NCI-H1694 treated with DMSO at 0.1 percent for 48 hours (cell line): ENCODE results near the gene ME1.
"Not testable (repeated sequence)": the region's sequence is repeated elsewhere in the genome, so short reads cannot be mapped to it uniquely, and the experiment has no call there.

Experiments
- DNase-seq: peaks from one replicate; lab custom pipeline; 2025; lab: John Stamatoyannopoulos, UW

The ME1 gene

DNA sequence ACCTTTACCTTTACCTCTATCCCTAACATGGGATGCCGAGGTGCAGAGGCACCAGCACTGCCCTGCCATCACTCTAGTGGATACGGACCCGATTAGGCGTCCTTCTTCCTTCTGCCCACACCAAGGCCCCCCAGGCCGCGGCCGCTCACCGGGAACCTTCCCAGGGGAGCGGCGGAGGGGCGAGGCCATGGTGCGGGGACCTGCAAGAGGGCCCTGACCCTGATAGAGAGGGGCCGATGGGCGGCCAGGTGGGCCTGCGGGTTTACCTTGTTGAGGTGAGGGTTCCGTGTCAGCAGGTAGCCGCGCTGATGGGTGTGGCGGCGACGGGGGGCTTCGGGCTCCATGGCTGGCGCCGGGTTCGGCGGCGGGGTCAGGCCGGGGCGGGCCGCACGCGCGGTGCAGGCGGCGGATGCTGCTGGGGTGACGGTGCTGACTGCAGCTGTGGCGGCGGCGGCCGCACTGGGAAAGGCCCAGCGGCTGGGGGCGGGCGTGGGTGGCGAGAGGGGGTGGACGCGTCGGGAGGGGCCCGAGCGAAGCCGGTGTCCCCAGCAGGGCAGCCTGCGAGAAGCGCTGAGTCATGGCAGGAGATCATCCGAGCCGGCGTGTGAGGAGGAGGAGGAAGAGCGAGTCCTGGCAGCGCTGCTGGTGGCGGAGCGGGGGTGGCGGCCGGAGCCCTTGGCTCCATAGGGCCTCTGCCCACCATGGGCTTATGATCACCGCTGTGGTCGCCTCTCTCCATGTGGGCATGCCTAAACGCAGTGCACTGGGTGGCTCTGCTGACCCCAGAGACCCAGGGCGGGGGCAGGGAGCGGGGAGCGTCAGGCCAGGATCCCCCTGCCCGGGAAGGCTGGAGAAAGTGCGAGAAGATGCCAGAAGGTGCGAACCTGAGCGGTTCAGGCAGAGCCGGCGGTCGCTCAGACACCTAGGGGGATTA, at the start of gene ME1:
TSS of gene ME1 (minus strand) at position 441 of the 934 bp plus-strand sequence. CDS start at position 344, 97 bp downstream.
- DNase-seq = no peak

DNA sequence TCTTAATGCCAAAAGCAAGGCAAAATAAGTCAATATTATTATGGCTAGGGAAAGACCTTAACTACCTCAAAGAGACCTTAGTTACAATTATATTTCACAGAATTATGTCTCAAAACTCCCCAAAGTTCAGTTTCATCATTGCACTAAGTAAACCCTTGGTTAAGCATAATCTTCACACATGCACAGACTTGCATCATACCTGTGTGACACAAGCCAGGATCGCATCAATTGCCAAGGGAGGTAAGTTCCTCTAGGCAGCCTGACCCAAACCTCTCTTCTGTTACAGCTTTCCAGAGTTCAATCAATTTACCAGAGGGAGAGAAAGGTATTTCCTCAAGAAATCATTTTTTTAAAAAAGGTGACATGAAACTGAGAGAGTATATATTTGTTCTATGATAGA, 49.6 kb upstream of the ME1 start:
- DNase-seq = no peak

DNA sequence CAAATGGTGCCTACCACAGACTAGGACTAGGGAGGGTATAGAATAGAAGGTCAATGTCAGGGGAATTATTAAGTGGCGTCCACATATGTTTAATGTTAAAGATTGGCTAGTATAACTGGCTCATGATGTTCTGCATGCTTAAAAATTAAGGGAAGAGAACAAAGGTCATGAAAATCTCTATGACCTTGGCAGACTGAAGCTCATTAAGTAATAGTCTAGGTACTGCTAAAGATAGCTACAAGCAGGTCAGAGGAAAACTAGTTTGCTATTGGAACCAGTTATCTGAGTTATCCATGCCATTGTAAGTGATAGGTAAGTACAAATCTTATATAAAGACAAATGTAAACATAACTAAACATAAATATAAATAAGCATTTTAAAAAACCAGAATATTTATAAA, 48.5 kb upstream of the ME1 start:
- DNase-seq = no peak

DNA sequence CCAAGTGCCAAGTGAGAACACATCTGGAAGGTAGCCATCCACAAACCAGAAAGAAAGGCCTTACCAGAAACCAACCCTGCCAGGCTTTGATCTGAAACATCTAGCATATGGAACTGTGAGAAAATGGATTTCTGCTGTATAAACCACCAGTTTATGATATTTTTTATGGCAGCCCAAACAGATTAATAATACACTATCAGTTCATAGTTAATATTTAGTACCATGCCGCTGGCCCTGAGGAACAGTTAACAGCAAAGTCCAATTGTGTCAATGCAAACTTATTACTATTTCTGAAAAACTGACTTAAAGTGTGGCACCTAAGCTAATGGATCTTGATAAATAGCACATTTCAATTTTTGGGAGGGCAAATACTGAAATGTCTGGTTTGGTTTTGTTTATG, 46.1 kb upstream of the ME1 start:
- DNase-seq = no peak

DNA sequence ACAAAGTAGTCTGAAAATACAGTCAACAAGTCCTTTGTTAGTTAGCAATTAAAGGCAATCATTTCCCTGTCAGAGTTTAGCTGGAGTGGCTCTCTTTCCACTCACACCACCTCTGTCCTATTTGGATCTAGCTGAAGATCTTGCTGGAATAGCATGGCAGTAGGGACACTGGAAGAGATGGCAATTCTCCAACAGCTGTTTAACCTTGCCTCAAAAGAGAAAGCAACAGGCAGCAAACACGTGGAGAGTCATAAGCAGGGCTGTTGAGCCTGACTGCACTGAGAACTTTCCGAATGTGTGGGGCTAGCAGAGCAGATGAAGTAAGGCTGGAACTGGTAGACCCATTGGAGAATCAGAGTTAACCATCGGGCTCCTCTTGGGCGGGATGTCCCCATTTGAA, 43.5 kb upstream of the ME1 start:
- no peak for DNase-seq

DNA sequence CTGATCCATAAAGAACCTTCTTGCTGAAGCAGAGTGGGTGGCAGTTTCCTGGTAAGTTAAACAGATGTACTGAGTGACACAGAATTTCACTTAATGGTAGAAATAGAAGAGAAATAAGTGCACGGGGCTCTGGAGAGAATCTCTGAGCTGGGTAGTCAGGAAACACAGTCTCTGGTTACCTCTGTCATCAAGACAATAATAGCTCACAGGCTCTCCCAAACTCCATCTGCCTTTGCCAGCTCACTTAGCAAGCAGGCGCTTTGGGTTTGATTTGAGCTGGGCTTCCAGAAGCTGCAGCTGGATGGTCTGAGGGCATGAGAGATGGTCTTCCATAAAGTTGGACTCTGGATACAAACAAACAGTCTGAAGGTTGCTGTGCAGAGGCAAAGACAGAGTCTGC, 41.9 kb upstream of the ME1 start:
- DNase-seq = no peak

DNA sequence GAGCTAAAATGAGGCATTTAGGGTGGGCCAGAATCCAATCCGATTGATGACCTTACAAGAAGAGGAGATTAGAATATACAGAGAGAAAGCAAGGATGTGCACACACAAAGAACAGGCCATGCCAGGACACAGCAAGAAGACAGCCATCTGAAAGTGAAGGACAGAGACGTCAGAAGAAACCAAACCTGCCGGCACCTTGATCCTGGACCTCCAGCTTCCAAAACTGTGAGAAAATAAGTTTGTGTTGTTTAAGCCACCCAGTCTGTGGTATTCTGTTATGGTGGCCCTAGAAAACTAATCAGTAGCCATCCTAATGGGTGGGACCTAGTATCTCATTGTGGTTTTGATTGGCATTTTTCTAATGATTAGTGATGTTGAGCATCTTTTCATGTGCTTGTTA, 39.7 kb upstream of the ME1 start:
- no peak for DNase-seq

DNA sequence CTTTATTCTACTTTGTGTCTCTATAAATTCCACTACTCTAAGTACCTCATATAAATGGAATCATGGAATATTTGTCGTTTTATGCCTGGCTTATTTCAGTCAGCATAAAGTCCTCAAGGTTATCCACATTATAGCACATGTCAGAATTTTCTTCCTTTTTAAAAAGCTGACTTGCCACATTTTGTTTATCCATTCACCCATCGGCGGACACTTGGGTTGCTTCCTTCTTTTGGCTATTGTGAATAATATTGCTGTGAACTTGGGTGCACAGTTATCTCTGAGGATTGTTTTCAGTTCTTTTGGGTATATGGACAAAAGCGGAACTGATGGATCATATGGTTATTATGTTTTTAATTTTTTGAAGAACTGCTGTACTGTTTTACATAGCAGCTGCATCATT, 39.1 kb upstream of the ME1 start:
- no peak for DNase-seq

DNA sequence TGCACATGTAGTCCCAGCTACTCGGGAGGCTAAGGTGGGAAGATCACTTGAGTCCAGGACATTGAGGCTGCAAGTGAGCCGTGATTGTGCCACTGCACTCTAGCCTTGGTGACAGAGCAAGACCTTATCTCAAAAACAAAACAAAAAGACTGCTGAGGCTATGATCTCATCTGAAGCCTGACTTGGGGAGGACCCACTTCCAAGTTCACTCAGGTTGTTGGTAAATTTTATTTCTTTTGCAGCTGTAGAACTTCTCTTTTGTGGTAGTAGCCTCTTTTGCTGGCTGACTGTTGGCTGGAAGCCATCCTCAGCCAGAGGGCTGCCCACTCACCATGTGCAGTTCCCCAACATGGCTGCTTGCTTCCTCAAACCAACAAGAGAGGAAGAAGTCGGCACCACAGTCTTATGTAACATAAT, 36.8 kb upstream of the ME1 start:
- no peak for DNase-seq

DNA sequence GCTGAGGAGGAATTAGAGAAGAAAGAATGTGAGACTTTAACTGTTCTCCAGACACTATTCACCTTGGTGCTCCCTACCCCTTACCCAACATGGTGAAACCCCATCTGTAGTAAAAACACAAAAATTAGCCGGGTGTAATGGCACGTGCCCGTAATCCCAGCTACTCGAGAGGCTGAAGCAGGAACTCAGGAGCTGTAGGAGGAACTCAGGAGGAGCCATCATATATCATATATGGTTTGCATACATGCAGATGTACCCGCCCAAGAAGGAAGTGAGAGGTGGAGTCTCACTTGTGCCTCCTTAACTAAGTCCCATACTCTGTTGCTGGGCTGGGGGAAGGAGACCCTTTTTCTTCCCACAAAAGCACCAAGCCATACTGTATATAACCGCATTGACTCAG, 35.5 kb upstream of the ME1 start:
- DNase-seq = no peak

DNA sequence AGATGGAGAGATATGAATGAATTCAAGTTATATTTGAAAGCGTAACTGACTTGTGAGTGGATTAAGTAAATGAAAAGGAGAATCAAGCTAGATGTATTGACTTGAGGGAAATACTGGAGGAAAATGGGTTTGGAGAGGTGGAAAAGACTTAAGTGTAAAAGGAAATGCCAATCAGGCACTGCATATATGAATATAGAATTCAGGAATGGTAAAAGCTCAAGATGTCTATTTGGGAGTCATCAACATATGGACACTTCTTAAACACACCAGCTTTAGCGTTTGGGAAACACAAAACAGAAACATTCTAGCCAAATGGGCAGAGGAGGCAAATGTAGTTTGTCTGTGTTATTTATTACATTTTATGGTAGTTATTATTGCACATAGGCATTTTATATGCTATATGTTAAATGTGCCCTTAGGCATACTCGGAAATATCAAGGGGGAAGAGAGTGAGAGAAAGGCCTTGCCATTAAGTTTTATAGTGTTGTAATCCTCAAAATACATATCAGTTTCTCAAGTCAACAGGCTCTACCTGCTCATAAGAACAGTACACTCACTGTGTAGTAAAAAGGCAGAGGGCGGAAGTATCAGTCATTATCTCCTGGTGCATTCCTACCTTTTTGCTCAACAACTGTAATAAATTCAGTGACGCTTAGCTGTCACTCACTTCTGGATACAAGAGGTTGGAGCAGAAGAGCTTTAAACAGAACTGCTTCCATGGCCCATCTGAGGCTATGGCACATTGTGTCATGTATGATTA, 33.7 kb upstream of the ME1 start:
- no peak for DNase-seq

DNA sequence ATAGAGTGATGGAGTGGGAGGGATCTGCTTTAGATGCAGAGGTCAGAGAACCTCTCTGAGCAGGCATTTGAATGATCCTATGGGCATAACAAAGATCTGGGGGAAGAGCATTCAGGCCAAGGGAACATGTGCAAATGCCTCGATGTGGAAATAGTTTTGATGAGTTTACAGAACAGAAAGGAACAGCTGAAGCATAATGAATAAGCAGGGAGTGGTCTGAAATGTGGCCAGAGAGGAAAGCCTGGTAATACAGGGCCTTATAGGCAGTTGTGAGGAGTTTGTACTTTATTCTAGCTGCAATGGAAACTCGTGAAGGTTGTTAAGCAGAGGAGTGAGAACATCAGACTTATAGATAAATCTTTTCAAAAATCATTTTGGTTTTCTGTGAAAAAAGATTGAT, 33.0 kb upstream of the ME1 start:
- DNase-seq = no peak

DNA sequence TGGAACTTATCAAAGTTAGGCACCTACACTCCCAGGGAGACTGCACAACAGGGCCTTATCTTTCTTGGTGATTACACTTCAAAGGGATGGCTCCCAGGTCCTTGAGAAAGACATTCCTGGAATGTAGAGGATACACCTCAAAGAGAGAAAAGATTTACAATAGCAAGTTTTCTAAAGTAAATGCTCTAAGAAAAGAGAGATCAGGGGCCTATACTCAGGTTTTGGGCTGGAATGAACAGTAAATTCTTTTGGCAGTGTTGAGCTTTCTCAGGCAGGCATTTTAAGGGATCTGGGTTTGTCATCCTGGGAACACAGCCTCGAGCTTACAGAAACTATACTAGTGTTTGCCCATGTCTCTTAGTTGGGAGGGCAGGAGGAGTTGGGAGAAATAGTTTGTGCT, 31.7 kb upstream of the ME1 start:
- no peak for DNase-seq

DNA sequence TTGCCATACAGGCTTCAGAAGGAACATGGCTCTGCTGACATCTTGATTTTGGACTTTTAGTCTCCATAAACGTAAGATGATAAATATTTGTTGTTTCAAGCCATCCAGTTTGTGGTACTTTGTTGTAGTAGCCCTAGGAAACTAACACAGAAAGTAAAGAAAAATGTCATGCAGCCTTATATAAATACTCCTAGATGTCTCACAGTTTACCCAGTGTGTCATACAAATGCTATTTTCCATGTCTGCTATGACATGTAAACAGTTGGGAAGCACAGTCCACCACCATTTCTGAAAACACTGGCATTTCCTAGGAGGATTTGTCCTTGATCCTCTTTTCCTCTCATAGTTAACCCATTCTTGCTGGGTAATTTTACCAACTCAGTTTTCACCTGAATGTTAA, 30.6 kb upstream of the ME1 start:
- DNase-seq = no peak

DNA sequence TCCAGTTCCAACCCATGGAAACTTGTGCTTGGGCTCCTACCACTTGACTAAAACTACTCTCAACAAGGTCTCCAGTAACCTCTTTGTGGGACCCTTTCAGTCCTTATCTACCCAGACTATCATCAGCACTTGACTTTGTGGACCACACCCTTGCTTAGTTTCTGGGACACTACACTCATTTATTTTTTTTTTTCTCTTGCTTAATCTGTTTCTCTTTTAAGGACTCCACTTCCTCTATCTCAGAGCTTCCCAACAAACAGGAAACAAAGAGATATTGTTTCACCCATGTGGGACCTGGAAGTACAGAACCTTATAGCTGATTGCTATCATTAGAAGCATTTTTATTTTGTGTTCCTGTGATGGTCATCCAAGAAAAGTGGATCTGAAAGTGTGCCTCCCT, 28.8 kb upstream of the ME1 start:
- DNase-seq = no peak

DNA sequence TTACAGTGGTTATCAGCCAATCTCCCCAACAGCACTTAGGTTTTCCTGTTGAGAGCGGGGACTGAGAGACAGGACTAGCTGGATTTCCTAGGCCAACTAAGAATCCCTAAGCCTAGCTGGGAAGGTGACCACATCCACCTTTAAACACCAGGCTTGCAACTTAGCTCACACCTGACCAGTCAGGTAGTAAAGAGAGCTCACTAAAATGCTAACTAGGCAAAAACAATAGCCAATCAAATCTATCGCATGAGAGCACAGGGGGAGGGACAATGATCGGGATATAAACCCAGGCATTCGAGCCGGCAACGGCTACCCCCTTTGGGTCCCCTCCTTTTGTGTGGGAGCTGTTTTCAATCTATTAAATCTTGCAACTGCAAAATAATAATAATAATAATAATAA, 19.2 kb upstream of the ME1 start:
- not testable (repeated sequence) for DNase-seq

DNA sequence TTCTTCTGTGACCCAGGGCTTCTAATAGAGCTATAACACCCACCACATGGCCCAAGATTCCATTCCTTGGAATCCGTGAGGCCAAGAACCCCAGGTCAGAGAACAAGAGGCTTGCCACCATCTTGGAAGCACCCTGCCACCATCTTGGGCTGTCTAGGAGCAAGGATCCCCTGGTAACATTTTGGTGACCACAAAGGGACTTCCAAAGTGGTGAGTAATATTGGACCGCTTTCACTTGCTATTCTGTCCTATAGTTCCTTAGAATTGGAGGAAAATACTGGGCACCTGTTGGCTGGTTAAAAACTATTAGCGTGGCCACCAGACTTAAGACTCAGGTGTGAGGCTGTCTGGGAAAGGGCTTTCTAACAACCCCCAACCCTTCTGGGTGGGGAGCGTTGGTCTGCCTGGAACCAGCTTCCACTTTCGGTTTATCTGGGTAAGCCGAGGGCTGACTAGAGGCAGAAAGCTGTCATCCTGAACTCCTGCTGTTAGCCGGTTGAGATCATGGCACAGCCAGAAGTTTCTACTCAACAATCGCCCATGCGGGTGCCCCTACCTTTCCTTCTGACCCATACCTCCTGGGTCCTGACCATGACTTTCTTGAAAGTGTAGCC, 13.3 kb upstream of the ME1 start:
- DNase-seq = not testable (repeated sequence)

DNA sequence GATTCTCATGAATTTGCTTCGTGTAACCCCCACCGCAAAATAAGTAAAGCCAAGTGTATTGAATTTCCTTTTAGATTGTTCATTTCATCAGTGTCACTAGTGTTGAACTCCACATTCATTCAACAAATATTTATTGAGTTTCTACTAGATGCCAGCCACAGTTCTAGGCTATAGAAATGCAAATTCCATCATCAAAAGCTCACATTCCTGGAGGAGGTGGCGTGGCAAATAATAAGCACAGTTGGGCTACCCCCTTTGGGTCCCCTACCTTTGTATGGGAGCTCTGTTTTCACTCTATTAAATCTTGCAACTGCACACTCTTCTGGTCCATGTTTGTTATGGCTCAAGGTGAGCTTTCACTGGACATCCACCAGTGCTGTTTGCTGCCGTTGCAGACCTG, 12.7 kb upstream of the ME1 start:
- no peak for DNase-seq

DNA sequence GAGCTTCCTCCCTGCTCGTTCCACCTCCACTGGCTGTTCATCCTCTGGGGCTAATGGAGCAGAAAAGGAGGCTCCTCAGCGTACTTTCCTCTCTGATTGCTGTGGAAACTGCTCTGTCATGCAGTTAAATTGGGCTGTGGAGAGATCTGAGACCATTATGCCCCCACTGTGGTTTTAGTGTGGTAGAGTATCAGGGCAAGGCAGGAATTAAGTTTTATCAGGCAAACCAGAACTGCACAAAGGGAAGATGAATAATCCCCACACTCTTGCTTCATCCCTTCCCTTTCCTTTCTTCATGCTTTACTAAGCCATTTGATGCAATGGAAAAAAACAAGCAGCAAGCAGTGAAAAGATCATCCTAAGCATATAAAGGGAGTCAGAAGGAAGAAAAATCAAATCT, 11.9 kb upstream of the ME1 start:
- DNase-seq = no peak

DNA sequence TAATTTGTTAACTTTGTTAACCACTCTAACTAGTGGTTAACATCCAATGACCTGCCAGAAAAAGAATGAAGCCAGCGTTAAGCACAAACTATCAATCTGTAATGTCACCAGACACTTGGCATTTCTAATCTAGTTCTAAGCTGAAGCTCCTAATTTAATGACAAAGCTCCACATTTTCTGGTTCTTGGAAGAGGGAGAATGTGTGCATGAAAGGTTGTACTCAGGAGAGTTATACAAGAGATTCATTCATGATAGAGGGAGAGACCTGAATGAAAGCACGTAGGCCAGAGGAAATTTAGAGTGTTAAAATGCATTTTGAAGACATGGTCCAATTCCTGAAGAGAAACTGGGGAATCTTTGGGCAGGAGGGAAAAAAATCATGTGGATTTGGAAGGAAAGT, 8.3 kb upstream of the ME1 start:
- DNase-seq = no peak

DNA sequence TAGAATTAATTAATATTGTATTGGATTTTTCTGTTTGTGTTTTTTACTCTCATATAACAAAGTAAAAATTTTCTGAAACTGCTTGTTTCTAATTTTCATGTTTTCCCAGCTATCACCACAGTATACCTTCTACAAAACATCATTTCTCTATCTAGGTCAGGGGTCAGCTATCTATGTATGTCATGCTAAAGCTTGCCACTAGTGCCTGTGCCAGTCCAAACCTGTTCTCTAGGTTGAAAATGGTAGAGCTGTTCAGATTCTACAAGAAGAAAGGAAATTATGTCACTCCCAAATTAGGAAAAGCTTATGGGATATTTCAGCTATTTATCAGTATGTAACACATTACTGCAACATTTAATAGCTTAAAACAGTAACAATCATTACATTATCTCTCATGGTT, 5.8 kb upstream of the ME1 start:
- DNase-seq = no peak

DNA sequence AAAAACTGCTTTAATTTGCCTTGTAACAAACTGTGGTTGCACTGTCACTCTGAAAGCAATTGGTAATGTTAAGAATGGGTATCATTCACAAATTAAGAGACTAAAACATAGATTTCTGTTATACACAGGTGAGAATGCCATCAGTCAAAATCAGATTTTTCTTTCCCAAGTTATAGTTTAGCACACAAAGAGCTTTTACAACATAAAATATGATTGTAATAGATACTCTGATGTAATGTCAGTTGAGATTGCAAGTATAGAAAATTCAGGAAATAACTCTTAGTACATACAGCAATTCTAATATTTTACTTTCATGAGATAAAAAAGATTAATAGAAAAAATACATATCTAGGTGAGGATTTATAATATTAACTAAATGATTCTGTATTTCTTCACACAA, 2.3 kb upstream of the ME1 start:
- no peak for DNase-seq

DNA sequence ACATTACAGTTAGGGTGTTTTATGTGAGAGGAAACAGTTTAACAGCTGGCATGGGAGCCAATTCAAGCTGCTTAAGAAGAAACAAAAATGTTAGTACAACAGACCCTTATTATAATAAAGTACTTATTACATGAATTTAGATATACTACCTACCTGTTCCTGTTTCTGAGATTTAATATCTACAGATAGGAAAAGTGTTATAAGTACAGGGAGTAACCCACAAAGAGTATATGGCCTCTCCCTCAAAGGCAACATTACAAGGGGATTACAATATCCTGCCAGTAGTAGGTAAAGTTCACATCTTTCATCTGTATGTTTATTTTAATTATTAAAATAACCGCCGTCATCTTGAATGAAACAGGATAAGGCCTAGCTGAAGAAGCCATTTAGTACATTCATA, 1.8 kb upstream of the ME1 start:
- DNase-seq = no peak
